Measurements from ENCODE around the gene PPP4R4. TPM values are rescaled to one million over a fixed set of nuclear protein-coding genes. Genes with fewer than 3 reads are reported as not detected.

Gene PPP4R4
- total RNA-seq, 1 donor from 2014 or later: 5.9 TPM

- intact Hi-C loops (cut with DNase I): no loop called here
- H3K9me3 ChIP-seq: no peaks in the 10 kb centered on the region
- no peak for TF ChIP-seq CTCF (IDR thresholded peaks at IDR 0.05)
- DNase-seq (no peak), ATAC-seq (no peak)
- no peaks in the 10 kb centered on the region for H3K36me3 ChIP-seq
- no peak overlapping the region for H3K27ac ChIP-seq
- H3K27me3 ChIP-seq (ENCODE audit: low read depth): no peaks in the 10 kb centered on the region
- H3K4me1 ChIP-seq: no peaks in the 10 kb centered on the region
- no peak overlapping the region for H3K4me3 ChIP-seq
Measured at GRCh38 chr14:94282991-94283723, 109.0 kb downstream of the PPP4R4 start.

- H3K36me3 ChIP-seq: no peaks in the 10 kb centered on the region
- no peak overlapping the region for H3K4me3 ChIP-seq
- no peaks in the 10 kb centered on the region for H3K9me3 ChIP-seq
- intact Hi-C loops (cut with DNase I): no loop called here
- no peaks in the 10 kb centered on the region for H3K27me3 ChIP-seq (ENCODE audit: low read depth)
- DNase-seq: no peak
- ATAC-seq: no peak
- no peak overlapping the region for H3K27ac ChIP-seq
- TF ChIP-seq CTCF (IDR thresholded peaks at IDR 0.05): no peak
- H3K4me1 ChIP-seq: no peaks in the 10 kb centered on the region
Measured at GRCh38 chr14:94284221-94284620, 110.1 kb downstream of the PPP4R4 start.

DNA sequence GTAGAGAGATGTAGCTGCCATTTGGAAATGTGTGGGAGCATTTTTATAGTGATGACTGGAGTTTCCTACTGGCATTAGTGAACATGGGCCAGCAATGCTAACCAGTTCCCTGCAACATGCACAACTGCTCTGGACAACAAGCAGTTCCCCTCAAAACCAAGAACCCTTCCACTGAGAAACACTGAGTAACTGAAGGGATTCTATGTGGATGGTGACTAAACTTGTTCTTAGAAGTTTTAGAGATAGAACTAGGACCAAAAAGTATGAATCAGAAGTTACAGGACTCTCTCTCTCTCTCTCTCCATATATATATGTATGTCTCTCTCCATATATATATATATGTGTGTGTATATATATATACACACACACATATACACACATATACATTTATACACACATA, 111.0 kb downstream of the PPP4R4 start:
- Histone ChIP-seq H3K27ac (no peak overlapping the region), H3K9me3 (no peaks in the 10 kb centered on the region), H3K36me3 (no peaks in the 10 kb centered on the region), H3K27me3 (ENCODE audit: low read depth) (no peaks in the 10 kb centered on the region), H3K4me1 (no peaks in the 10 kb centered on the region), H3K4me3 (no peak overlapping the region)
- DNase-seq (no peak), ATAC-seq (no peak)
- intact Hi-C loops (cut with DNase I): no loop called here
- TF ChIP-seq CTCF (IDR thresholded peaks at IDR 0.05): no peak

GRCh38 chr14:94288610-94289465, 114.7 kb downstream of the PPP4R4 start:
- H3K36me3 ChIP-seq: no peaks in the 10 kb centered on the region
- no peak overlapping the region for H3K4me3 ChIP-seq
- ATAC-seq: no peak
- TF ChIP-seq CTCF (IDR thresholded peaks at IDR 0.05): no peak
- intact Hi-C loops (cut with DNase I): no loop called here
- DNase-seq: no peak
- no peaks in the 10 kb centered on the region for H3K9me3 ChIP-seq
- no peaks in the 10 kb centered on the region for H3K27me3 ChIP-seq (ENCODE audit: low read depth)
- H3K27ac ChIP-seq: no peak overlapping the region
- H3K4me1 ChIP-seq: no peaks in the 10 kb centered on the region

GRCh38 chr14:94290197-94290596, 116.1 kb downstream of the PPP4R4 start:
- Histone ChIP-seq H3K27ac (no peak overlapping the region), H3K4me3 (no peak overlapping the region), H3K36me3 (no peaks in the 10 kb centered on the region), H3K4me1 (no peaks in the 10 kb centered on the region), H3K27me3 (ENCODE audit: low read depth) (no peaks in the 10 kb centered on the region), H3K9me3 (no peaks in the 10 kb centered on the region)
- intact Hi-C loops (cut with DNase I): no loop called here
- ATAC-seq (no peak), DNase-seq (no peak)
- no peak for TF ChIP-seq CTCF (IDR thresholded peaks at IDR 0.05)

Data from lower lobe of right lung (tissue), 2 donors.